Ectodermal cell (in vitro differentiated cells): ENCODE results near the gene GANAB.
A peak's percentile ranks its signal among the peaks of the same experiment; 100 is the strongest.

Experiments used
- H3K27ac ChIP-seq: 2 replicates; pipeline ENCODE4 v1.7.0; 2013; ENCODE audit warnings: mild to moderate bottlenecking, low read depth, low read length; ENCODE audit not compliant: insufficient read depth, poor library complexity, severe bottlenecking
- H3K27me3 ChIP-seq: 2 replicates; pipeline ENCODE4 v1.7.0; 2013; ENCODE audit warnings: mild to moderate bottlenecking, low read length; ENCODE audit not compliant: insufficient read depth, control insufficient read depth, poor library complexity, severe bottlenecking
- H3K36me3 ChIP-seq: one replicate; pipeline ENCODE4 v1.7.0; 2013; ENCODE audit warnings: low read length; ENCODE audit not compliant: control insufficient read depth, insufficient read depth
- H3K4me1 ChIP-seq: one replicate; pipeline ENCODE4 v1.7.0; 2013; ENCODE audit warnings: low read length; ENCODE audit not compliant: control insufficient read depth, insufficient read depth
- H3K4me3 ChIP-seq: 2 replicates; pipeline ENCODE4 v1.7.0; 2013; ENCODE audit warnings: low read depth, low read length, control low read depth; ENCODE audit not compliant: insufficient read depth
- H3K9me3 ChIP-seq: 2 replicates; pipeline ENCODE4 v1.7.0; 2013; ENCODE audit warnings: mild to moderate bottlenecking, low read length, moderate library complexity; ENCODE audit not compliant: control insufficient read depth
- WGBS, 2 experiments: methylation state at CpG; one replicate each; pipeline ENCODE4 v1.1.7; 2013; ENCODE audit warnings: missing lambda C conversion rate in 2 of 2; 5-methylcytosine and 5-hydroxymethylcytosine counted together

Gene GANAB

DNA sequence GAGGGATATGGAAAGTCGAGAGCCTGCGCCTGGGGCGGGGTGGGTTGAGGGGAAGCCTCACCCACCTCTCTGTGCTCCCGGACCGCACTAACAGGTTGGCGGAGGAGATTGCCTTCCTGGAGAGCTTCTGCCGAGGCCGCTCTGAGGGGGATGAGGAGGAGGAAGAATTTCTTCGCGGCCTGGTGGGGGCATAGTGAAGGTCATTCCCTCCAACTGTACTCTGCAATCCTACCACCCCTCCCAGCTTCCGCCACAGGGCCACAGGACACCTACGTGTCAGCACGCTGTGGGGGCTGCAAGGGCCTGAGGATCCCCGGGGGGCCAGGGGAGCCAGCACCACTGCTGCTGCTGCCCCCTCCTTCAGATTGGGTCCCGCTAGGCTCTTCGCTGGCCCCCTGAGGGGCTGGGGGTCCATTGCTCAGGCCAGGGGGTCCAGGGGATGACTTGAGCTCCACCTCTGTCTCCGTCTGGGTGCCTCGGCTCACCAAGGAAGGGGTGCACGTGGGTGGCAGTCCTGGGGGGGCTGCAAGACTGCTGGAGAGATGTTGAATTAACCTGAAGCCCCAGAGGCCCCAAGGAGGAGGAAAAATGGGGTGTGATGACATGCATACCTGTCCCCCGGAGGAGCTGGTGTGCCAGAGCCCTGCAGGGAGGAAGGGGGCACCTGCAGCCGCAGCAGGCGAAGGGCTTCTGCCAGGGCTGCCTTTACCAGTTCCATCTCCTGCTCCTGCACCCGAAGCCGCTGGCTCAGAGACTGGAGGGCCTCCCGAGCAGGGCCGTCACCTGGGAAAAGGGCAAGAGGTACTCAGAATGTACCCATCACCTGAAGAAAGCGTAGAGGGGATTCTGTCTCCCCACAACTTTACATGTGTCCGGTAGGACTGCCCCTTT, 35.4 kb downstream of the GANAB start:
- no peak overlapping the region for H3K27ac ChIP-seq
- 78 to 82% methylated on average over 24 to 28 of the region's 28 CpGs for WGBS, 2 experiments
- H3K4me1 ChIP-seq = peaks cover 11% of the 10 kb centered on the region

DNA sequence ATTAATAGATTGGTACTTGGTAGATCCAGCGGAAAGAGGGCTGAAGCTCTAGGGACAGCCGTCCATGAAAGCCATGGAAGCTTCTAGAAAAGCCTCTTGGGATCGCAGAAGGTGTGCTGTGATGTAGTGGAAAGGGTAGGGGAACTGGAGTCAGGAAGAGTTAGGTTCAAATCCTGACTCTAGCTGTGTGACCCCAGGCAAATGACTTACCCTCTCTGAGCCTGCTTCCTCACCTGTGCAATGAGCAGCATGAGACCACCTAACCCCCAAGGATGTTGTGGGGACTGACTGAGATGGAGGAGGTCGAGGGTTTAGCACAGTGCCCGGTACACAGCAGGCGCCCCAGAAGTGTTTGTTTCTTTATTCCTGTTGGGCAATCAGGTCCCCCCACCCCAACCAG, 36.0 kb downstream of the GANAB start:
- Histone ChIP-seq H3K27me3 (peaks cover 6% of the 10 kb centered on the region), H3K9me3 (no peaks in the 10 kb centered on the region), H3K36me3 (no peaks in the 10 kb centered on the region), H3K4me3 (no peak overlapping the region), H3K27ac (no peak overlapping the region), H3K4me1 (peaks cover 12% of the 10 kb centered on the region)
- 92 to 94% methylated on average over 6 of the region's 6 CpGs for WGBS, 2 experiments

More for the DNA sequence above, 35.4 kb downstream of the GANAB start:
- peaks cover 6% of the 10 kb centered on the region for H3K27me3 ChIP-seq
- H3K36me3 ChIP-seq = no peaks in the 10 kb centered on the region
- peak overlapping the region; percentile 63 for H3K4me3 ChIP-seq
- no peaks in the 10 kb centered on the region for H3K9me3 ChIP-seq

DNA sequence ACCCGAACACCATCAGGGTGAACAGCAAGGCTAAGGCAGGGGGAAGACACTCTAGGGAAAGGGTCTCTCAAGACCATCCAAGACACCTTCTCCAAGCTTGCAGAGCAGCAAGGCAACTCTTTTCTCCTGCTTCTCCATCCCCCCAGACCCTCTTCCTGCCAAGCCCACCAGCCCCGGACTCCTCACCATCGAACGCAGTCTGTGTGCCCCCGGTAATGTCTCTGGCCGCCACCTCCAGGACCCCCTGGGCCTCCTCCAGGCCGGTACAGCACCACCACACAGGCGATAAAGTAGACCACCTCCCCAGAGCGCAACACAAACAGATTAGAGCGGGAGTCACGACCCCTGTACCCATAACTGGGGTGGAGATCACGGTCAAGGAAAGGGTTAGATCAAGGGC, 37.6 kb downstream of the GANAB start:
- Histone ChIP-seq H3K4me1 (peaks cover 26% of the 10 kb centered on the region), H3K4me3 (no peak overlapping the region), H3K36me3 (no peaks in the 10 kb centered on the region), H3K9me3 (no peaks in the 10 kb centered on the region), H3K27me3 (peaks cover 9% of the 10 kb centered on the region), H3K27ac (no peak overlapping the region)
- 92 to 93% methylated on average over 12 of the region's 12 CpGs for WGBS, 2 experiments

DNA sequence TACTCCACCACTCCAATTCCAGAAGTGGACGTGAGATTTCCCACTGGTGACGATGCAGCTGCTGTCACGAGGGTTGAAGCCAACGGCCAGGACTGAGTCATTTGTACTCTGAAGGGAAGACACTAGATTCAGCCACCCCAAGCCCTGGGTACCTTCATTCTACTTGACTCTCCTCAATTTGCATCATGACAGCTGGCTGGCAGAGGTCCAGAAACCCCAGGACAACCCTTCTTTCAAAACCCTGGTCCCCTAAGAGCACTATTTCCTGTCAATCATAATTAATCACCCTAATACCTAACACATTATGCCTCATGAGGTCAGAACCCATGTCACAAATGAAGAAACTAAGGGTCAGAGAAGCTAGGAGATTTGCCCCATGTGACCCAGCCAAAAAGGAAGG, 38.7 kb downstream of the GANAB start:
- WGBS, 2 experiments = 88% methylated on average over 4 of the region's 4 CpGs
- Histone ChIP-seq H3K27me3 (peaks cover 20% of the 10 kb centered on the region), H3K27ac (no peak overlapping the region), H3K4me1 (peaks cover 26% of the 10 kb centered on the region), H3K36me3 (no peaks in the 10 kb centered on the region), H3K4me3 (no peak overlapping the region), H3K9me3 (no peaks in the 10 kb centered on the region)

DNA sequence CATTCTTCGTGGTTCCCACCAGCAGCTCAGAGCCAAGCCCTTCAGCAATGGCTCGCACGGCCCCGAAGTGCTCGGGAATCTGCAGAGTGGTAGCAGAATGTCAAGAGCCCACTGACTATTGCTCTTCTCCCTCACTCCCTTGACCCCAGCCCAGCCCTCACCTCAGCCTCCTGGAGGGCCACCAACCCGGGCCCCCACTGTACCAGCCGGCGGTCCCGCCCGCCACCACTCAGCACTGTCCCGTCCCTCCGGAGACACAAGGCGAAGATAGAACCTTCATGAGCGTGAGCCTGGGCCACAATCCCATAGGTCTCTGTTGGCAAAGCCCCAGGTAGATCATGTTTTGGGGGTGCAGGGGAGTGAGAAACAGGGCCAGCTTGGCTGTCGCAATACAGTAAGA, 40.5 kb downstream of the GANAB start:
- no peaks in the 10 kb centered on the region for H3K9me3 ChIP-seq
- H3K36me3 ChIP-seq = no peaks in the 10 kb centered on the region
- peaks cover 18% of the 10 kb centered on the region for H3K27me3 ChIP-seq
- WGBS, 2 experiments = 91 to 94% methylated on average over 15 of the region's 15 CpGs
- peaks cover 16% of the 10 kb centered on the region for H3K4me1 ChIP-seq
- H3K4me3 ChIP-seq = no peak overlapping the region
- H3K27ac ChIP-seq = no peak overlapping the region

DNA sequence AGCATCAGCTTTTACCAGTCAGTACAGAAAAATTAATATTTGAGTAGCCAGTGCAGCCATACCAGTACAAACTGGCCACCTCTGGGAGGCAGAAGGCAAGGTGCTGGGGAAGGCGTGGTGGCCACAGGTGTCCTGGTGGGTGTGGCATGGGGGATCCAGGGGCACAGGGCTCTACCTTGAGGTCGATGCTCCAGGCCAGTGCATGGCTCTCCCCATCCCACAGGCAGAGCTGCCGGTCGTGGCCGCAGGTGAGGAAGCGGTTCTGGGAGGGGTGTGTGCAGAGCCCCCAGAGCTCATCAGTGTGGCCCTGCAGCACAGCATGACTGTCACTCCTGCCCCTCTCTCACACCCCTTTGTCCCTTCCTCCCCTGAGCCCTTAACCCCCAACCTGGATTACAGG, 40.9 kb downstream of the GANAB start:
- no peaks in the 10 kb centered on the region for H3K36me3 ChIP-seq
- peaks cover 16% of the 10 kb centered on the region for H3K4me1 ChIP-seq
- H3K27me3 ChIP-seq = peaks cover 18% of the 10 kb centered on the region
- 92 to 94% methylated on average over 6 of the region's 6 CpGs for WGBS, 2 experiments
- no peak overlapping the region for H3K27ac ChIP-seq
- H3K9me3 ChIP-seq = no peaks in the 10 kb centered on the region
- no peak overlapping the region for H3K4me3 ChIP-seq

DNA sequence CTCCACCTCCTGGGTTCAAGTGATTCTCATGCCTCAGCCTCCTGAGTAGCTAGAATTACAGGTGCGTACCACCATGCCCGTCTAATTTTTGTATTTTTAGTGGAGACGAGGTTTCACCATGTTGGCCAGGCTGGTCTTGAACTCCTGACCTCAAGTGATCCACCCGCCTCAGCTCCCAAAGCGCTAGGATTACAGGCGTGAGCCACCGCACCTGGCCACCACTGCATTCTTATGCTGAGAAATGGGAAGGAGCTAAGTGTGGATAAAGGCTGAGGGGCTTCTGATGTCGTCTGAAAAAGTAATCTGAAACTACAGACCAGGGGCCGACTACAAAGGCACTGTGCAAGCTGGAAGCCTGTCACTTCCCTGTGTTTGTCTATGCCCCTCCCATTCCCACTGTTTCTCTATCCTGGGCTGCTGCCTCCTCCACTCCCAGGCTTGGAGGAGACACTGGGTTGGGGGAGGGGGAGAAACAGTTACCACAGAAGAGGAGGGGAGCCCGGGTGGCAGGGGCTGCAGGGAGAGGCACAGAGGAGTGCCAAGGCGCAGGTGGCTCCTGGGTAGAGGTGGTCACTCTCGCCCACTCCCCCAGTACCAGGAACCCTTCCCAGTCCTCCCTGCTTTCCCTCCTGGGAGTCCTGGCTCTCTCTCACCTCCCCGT, 41.8 kb downstream of the GANAB start:
- Histone ChIP-seq H3K36me3 (no peaks in the 10 kb centered on the region), H3K27ac (no peak overlapping the region)

DNA sequence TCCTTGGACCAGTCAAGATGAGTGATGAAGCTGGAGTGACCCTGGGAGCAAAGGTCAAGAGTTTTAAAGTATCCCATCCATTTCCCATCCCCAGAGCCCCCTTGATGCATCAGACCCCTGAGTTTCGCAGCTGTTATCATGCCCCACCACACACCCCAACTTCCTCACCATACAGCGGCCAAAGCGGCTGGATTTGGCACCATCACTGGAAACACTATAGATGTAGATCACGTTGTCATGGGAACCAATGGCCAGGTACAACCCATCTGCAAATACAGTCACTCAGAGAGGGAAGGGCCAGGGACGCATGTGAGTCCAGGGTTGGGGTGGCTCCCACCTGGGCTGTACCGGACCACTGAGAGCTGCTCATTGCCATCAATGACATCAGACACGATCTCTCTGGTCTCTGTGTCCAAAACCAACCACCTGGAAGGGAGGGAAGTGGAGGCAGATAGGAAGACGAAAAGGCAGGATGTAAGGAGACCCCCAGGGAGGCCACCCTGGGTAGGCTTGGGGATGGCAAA, 42.6 kb downstream of the GANAB start:
- 93 to 96% methylated on average over 8 of the region's 8 CpGs for WGBS, 2 experiments
- Histone ChIP-seq H3K9me3 (no peaks in the 10 kb centered on the region), H3K27me3 (peaks cover 18% of the 10 kb centered on the region), H3K36me3 (peaks cover under 1% of the 10 kb centered on the region), H3K4me1 (peaks cover 30% of the 10 kb centered on the region), H3K27ac (no peak overlapping the region), H3K4me3 (no peak overlapping the region)

More for the DNA sequence above, 41.8 kb downstream of the GANAB start:
- 53 to 54% methylated on average over 13 of the region's 13 CpGs for WGBS, 2 experiments
- Histone ChIP-seq H3K9me3 (no peaks in the 10 kb centered on the region), H3K4me3 (no peak overlapping the region), H3K27me3 (peaks cover 18% of the 10 kb centered on the region), H3K4me1 (peaks cover 24% of the 10 kb centered on the region)

DNA sequence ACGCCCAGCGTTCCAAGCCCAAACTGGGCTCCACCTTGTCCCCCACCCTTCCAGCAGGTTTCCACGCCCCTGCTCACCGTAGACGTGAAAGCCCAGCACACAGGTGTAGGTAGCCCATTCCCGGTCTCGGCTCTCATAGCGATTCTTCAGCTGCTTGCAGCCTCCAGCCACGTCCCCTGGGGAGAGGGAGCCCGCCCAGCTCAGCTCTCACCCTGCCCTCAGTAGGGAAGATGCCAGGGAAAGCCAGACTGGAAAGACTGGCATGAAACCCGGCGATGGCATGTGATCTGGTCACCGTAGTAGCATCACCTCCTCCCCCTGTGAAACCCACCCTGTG, 43.4 kb downstream of the GANAB start:
- no peaks in the 10 kb centered on the region for H3K9me3 ChIP-seq
- H3K4me1 ChIP-seq = peaks cover 30% of the 10 kb centered on the region
- no peak overlapping the region for H3K27ac ChIP-seq
- peak overlapping the region; percentile 98 for H3K4me3 ChIP-seq
- peaks cover 18% of the 10 kb centered on the region for H3K27me3 ChIP-seq
- 53 to 56% methylated on average over 13 of the region's 13 CpGs for WGBS, 2 experiments
- peaks cover 8% of the 10 kb centered on the region for H3K36me3 ChIP-seq
